ENCODE measurements around the gene BDKRB1. TPM values are rescaled to one million over a fixed set of nuclear protein-coding genes. Genes with fewer than 3 reads are reported as not detected.

The BDKRB1 gene
- total RNA-seq, 1 experiment from 2014 or later, result not detected

DNA sequence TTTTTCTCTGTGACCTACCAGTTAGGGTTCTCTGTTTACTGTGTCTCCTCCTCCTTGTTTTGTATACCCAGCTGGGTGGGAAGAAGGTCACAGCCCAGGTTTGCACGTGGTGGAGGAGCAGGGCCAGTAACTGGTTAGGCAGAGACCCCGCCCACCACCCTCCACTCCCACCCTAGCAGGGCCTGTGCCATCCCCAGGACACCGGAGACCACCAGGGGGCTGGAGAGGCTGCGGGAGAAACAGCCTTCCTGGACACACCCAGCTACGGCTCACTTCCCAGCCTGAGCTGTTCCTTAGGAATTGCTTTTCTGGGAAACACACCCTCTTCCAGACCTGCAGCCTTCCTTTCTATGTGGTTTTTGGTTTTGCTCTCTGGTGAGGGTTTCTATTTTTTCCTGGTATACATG lies 30.3 kb upstream of the BDKRB1 start:
- Histone ChIP-seq H4K8ac (replicated peaks; ENCODE audit: insufficient read length, low read depth, low read length) (no peak overlapping the region), H3T11ph (ENCODE audit: low read length) (no peak overlapping the region), H3K9me3 (ENCODE audit: control insufficient read depth, low read depth, low read length) (peaks cover 5% of the 10 kb centered on the region), H3K23ac (ENCODE audit: insufficient read length, low read depth, low read length) (no peak overlapping the region), H3K4me2 (ENCODE audit: insufficient read depth, insufficient read length, low read length) (no peak overlapping the region), H3K56ac (ENCODE audit: insufficient read length, low read depth, low read length) (no peak overlapping the region), H3K9ac (ENCODE audit: extremely low read depth, insufficient read length, low read length) (no peak overlapping the region), H2BK20ac (ENCODE audit: low read depth, low read length, poor library complexity, severe bottlenecking) (no peak overlapping the region), H4K91ac (ENCODE audit: insufficient read length, low read depth, low read length) (no peak overlapping the region), H4K20me1 (ENCODE audit: control insufficient read depth, insufficient read depth, insufficient read length) (no peaks in the 10 kb centered on the region), H3K14ac (ENCODE audit: insufficient read depth, low read length) (no peak overlapping the region), H3K18ac (ENCODE audit: insufficient read length, low read depth, low read length) (no peak overlapping the region), H2BK5ac (ENCODE audit: insufficient read length, low read length) (no peak overlapping the region), H3K4me1 (ENCODE audit: insufficient read depth, low read length) (no peaks in the 10 kb centered on the region), H3K79me1 (ENCODE audit: insufficient read depth, low read depth, low read length, poor library complexity, severe bottlenecking) (no peaks in the 10 kb centered on the region), H2BK12ac (ENCODE audit: insufficient read length, low read depth, low read length) (no peak overlapping the region), H3K79me2 (ENCODE audit: insufficient read depth, low read length) (no peaks in the 10 kb centered on the region), H4K5ac (ENCODE audit: insufficient read length, low read depth, low read length) (no peak overlapping the region), H3K27me3 (ENCODE audit: insufficient read depth, low read length) (no peaks in the 10 kb centered on the region), H2AK5ac (ENCODE audit: insufficient read length, low read length) (no peak overlapping the region), H2AFZ (ENCODE audit: low read length) (no peak overlapping the region), H2BK120ac (ENCODE audit: low read depth, low read length, poor library complexity, severe bottlenecking) (no peak overlapping the region), H3K27ac (ENCODE audit: insufficient read length, low read depth, low read length) (no peak overlapping the region), H3K23me2 (ENCODE audit: insufficient read length, low read depth, low read length, poor library complexity, severe bottlenecking) (no peaks in the 10 kb centered on the region), H3K4ac (ENCODE audit: low read depth, low read length) (no peak overlapping the region), H2BK15ac (ENCODE audit: low read depth, low read length) (no peak overlapping the region)
- Mint-ChIP-seq H3K9me3 (peaks cover 9 to 12% of the 10 kb centered on the region in 2 experiments), H3K27ac (peak overlapping the region in 1 of 3 experiments; percentile 1; a peak in 1 of 7 replicates), H3K4me3 (no peak overlapping the region), H3K27me3 (ENCODE audit: low read depth) (peaks cover 8% of the 10 kb centered on the region), H3K36me3 (ENCODE audit: insufficient read depth in 1 of 3, low read depth in 3 of 3) (peaks cover 0 to 9% (median 0%) of the 10 kb centered on the region in 3 experiments; a peak in 4 of 7 replicates), H3K4me1 (peaks cover 6 to 10% of the 10 kb centered on the region in 2 experiments; a peak in 3 of 4 replicates)
- DNase-seq, result peak; percentile 87
- no CpG with 5 or more reads among the region's 5 CpGs for WGBS (ENCODE audit: extremely low coverage, insufficient read length, low lambda C conversion rate)
- TF ChIP-seq, protein P1, sequence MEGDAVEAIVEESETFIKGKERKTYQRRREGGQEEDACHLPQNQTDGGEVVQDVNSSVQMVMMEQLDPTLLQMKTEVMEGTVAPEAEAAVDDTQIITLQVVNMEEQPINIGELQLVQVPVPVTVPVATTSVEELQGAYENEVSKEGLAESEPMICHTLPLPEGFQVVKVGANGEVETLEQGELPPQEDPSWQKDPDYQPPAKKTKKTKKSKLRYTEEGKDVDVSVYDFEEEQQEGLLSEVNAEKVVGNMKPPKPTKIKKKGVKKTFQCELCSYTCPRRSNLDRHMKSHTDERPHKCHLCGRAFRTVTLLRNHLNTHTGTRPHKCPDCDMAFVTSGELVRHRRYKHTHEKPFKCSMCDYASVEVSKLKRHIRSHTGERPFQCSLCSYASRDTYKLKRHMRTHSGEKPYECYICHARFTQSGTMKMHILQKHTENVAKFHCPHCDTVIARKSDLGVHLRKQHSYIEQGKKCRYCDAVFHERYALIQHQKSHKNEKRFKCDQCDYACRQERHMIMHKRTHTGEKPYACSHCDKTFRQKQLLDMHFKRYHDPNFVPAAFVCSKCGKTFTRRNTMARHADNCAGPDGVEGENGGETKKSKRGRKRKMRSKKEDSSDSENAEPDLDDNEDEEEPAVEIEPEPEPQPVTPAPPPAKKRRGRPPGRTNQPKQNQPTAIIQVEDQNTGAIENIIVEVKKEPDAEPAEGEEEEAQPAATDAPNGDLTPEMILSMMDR (conservative IDR thresholded peaks at IDR 0.05), result peak; percentile 49; the same call in 2 of the 3 replicates

Data from H9 (cell line).